ENCODE measurements around the gene ZNF423.

ZNF423 gene

GRCh38 chr16:49830873-49831272 lies 25.0 kb downstream of the ZNF423 start:
- no peaks in the 10 kb centered on the region for H3K9me3 ChIP-seq (ENCODE audit: severe bottlenecking)
- TF ChIP-seq CTCF (IDR thresholded peaks at IDR 0.05; ENCODE audit: low read depth, low read length): no peak

GRCh38 chr16:49828533-49829267 lies 27.2 kb downstream of the ZNF423 start:
- Histone ChIP-seq H3K27me3 (ENCODE audit: insufficient read depth, low read depth, severe bottlenecking) (no peaks in the 10 kb centered on the region), H3K9me3 (ENCODE audit: severe bottlenecking) (no peaks in the 10 kb centered on the region), H3K36me3 (no peaks in the 10 kb centered on the region), H3K4me3 (ENCODE audit: low read depth, low read length) (no peak overlapping the region), H3K27ac (no peak overlapping the region)
- DNase-seq: no peak
- TF ChIP-seq CTCF (IDR thresholded peaks at IDR 0.05; ENCODE audit: low read depth, low read length): no peak

More at GRCh38 chr16:49830873-49831272, 25.0 kb downstream of the ZNF423 start:
- no peak for DNase-seq
- Histone ChIP-seq H3K27me3 (ENCODE audit: insufficient read depth, low read depth, severe bottlenecking) (no peaks in the 10 kb centered on the region), H3K27ac (no peak overlapping the region), H3K36me3 (no peaks in the 10 kb centered on the region), H3K4me3 (ENCODE audit: low read depth, low read length) (no peak overlapping the region)

GRCh38 chr16:49827805-49828438 lies 28.0 kb downstream of the ZNF423 start:
- TF ChIP-seq CTCF (IDR thresholded peaks at IDR 0.05; ENCODE audit: low read depth, low read length): no peak
- H3K27me3 ChIP-seq (ENCODE audit: insufficient read depth, low read depth, severe bottlenecking): no peaks in the 10 kb centered on the region
- no peak for DNase-seq
- no peak overlapping the region for H3K4me3 ChIP-seq (ENCODE audit: low read depth, low read length)
- H3K27ac ChIP-seq: no peak overlapping the region
- H3K36me3 ChIP-seq: no peaks in the 10 kb centered on the region
- no peaks in the 10 kb centered on the region for H3K9me3 ChIP-seq (ENCODE audit: severe bottlenecking)

GRCh38 chr16:49826515-49826914 lies 29.4 kb downstream of the ZNF423 start:
- H3K9me3 ChIP-seq (ENCODE audit: severe bottlenecking): no peaks in the 10 kb centered on the region
- no peak overlapping the region for H3K4me3 ChIP-seq (ENCODE audit: low read depth, low read length)
- H3K27me3 ChIP-seq (ENCODE audit: insufficient read depth, low read depth, severe bottlenecking): no peaks in the 10 kb centered on the region
- no peak for TF ChIP-seq CTCF (IDR thresholded peaks at IDR 0.05; ENCODE audit: low read depth, low read length)
- DNase-seq: no peak
- no peaks in the 10 kb centered on the region for H3K36me3 ChIP-seq
- H3K27ac ChIP-seq: no peak overlapping the region

- DNase-seq: no peak
- no peaks in the 10 kb centered on the region for H3K27me3 ChIP-seq (ENCODE audit: insufficient read depth, low read depth, severe bottlenecking)
- H3K4me3 ChIP-seq (ENCODE audit: low read depth, low read length): no peak overlapping the region
- H3K27ac ChIP-seq: no peak overlapping the region
- no peaks in the 10 kb centered on the region for H3K36me3 ChIP-seq
- no peaks in the 10 kb centered on the region for H3K9me3 ChIP-seq (ENCODE audit: severe bottlenecking)
- no peak for TF ChIP-seq CTCF (IDR thresholded peaks at IDR 0.05; ENCODE audit: low read depth, low read length)
Observed at GRCh38 chr16:49825041-49825440, 30.9 kb downstream of the ZNF423 start.
